ENCODE results near the gene SCART1.

- TF ChIP-seq, protein P1, sequence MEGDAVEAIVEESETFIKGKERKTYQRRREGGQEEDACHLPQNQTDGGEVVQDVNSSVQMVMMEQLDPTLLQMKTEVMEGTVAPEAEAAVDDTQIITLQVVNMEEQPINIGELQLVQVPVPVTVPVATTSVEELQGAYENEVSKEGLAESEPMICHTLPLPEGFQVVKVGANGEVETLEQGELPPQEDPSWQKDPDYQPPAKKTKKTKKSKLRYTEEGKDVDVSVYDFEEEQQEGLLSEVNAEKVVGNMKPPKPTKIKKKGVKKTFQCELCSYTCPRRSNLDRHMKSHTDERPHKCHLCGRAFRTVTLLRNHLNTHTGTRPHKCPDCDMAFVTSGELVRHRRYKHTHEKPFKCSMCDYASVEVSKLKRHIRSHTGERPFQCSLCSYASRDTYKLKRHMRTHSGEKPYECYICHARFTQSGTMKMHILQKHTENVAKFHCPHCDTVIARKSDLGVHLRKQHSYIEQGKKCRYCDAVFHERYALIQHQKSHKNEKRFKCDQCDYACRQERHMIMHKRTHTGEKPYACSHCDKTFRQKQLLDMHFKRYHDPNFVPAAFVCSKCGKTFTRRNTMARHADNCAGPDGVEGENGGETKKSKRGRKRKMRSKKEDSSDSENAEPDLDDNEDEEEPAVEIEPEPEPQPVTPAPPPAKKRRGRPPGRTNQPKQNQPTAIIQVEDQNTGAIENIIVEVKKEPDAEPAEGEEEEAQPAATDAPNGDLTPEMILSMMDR (IDR thresholded peaks at IDR 0.05) = no peak
- TF ChIP-seq POLR2A (IDR thresholded peaks at IDR 0.05) (no peak), POLR2AphosphoS5 (IDR thresholded peaks at IDR 0.05; ENCODE audit: insufficient read depth in 1 of 2, low read depth in 1 of 2) (no peak)
Measured at GRCh38 chr10:133418289-133418993, 35.3 kb upstream of the SCART1 start.

Data from vagina (tissue), 2 donors.